ENCODE results near the gene RPA1.

DNA sequence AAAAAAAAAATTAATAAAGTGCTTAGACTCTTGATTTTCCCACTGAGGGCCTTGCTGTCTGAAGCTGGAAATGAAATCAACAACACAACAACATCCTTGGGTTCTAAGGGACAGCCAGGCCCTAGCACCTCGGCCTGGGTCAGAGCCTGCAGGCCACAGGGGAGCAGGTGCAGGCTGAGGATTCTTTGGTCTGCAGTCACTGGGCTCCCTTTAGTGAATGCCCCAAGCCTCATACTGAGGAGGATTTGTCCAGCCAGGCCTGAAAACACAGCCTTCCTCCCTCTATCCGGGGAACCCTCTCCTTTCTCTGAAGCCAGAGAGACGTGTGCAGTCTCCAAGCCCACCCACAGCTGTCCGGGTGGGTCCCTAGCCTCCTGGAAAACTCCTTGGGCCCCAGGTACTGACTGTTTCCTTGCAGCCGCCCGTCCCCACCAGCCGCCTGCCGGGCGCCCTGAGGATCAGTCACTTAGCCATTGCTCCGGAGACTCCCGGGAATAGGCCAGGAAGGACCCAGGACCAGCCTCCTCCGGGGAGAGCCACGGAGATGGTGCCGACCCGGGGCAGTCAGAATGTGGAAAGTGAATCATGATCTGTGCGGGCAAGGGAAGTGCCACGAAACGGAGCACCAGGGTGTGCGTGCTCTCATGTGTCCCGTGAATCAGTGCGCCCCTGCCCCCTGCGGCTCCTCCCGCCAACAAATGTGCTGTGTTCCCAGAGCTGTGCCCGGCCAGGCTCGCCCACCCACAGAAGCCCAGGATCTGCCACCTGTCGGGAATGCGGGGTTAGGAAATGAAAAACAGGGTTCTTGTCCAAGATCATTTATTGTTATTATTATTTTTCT, 104.3 kb downstream of the RPA1 start:
- TF ChIP-seq CTCF (IDR thresholded peaks at IDR 0.05) (no peak), ATF2 (CRISPR knock-in tag; IDR thresholded peaks at IDR 0.05; ENCODE audit: borderline replicate concordance, low read depth) (no peak), AFF4 (CRISPR knock-in tag; IDR thresholded peaks at IDR 0.05; ENCODE audit: borderline replicate concordance) (no peak), CBFB (CRISPR knock-in tag; IDR thresholded peaks at IDR 0.05; ENCODE audit: low read depth) (no peak), NFYB (CRISPR knock-in tag; conservative IDR thresholded peaks at IDR 0.05; ENCODE audit: low read depth) (no peak), ESRRA (CRISPR knock-in tag; IDR thresholded peaks at IDR 0.05; ENCODE audit: borderline replicate concordance) (no peak), PRDM15 (CRISPR knock-in tag; IDR thresholded peaks at IDR 0.05) (no peak), JAZF1 (CRISPR knock-in tag; IDR thresholded peaks at IDR 0.05) (no peak)
- TF ChIP-seq, protein P1, sequence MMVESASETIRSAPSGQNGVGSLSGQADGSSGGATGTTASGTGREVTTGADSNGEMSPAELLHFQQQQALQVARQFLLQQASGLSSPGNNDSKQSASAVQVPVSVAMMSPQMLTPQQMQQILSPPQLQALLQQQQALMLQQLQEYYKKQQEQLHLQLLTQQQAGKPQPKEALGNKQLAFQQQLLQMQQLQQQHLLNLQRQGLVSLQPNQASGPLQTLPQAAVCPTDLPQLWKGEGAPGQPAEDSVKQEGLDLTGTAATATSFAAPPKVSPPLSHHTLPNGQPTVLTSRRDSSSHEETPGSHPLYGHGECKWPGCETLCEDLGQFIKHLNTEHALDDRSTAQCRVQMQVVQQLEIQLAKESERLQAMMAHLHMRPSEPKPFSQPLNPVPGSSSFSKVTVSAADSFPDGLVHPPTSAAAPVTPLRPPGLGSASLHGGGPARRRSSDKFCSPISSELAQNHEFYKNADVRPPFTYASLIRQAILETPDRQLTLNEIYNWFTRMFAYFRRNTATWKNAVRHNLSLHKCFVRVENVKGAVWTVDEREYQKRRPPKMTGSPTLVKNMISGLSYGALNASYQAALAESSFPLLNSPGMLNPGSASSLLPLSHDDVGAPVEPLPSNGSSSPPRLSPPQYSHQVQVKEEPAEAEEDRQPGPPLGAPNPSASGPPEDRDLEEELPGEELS (CRISPR knock-in tag; IDR thresholded peaks at IDR 0.05): no peak
- TF ChIP-seq, protein P2, sequence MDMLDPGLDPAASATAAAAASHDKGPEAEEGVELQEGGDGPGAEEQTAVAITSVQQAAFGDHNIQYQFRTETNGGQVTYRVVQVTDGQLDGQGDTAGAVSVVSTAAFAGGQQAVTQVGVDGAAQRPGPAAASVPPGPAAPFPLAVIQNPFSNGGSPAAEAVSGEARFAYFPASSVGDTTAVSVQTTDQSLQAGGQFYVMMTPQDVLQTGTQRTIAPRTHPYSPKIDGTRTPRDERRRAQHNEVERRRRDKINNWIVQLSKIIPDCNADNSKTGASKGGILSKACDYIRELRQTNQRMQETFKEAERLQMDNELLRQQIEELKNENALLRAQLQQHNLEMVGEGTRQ (CRISPR knock-in tag; IDR thresholded peaks at IDR 0.05): no peak
- TF ChIP-seq, protein P3, sequence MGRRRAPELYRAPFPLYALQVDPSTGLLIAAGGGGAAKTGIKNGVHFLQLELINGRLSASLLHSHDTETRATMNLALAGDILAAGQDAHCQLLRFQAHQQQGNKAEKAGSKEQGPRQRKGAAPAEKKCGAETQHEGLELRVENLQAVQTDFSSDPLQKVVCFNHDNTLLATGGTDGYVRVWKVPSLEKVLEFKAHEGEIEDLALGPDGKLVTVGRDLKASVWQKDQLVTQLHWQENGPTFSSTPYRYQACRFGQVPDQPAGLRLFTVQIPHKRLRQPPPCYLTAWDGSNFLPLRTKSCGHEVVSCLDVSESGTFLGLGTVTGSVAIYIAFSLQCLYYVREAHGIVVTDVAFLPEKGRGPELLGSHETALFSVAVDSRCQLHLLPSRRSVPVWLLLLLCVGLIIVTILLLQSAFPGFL (CRISPR knock-in tag; IDR thresholded peaks at IDR 0.05; ENCODE audit: borderline replicate concordance): no peak
- TF ChIP-seq, protein P4, sequence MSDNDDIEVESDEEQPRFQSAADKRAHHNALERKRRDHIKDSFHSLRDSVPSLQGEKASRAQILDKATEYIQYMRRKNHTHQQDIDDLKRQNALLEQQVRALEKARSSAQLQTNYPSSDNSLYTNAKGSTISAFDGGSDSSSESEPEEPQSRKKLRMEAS (CRISPR knock-in tag; IDR thresholded peaks at IDR 0.05): no peak
- TF ChIP-seq, protein P5, sequence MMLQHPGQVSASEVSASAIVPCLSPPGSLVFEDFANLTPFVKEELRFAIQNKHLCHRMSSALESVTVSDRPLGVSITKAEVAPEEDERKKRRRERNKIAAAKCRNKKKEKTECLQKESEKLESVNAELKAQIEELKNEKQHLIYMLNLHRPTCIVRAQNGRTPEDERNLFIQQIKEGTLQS (CRISPR knock-in tag; conservative IDR thresholded peaks at IDR 0.05): no peak

All from WTC11 (cell line).